Activated B cell treated with CpG ODN at 0.5 μM for 24 hours (primary cell): Measurements from ENCODE around the gene LRIT3. TPM values are rescaled to one million over a fixed set of nuclear protein-coding genes. Genes with fewer than 3 reads are reported as not detected.

Experiments used
- ATAC-seq: fragments of 200-7000 bp; cut with Tn5 transposase; one replicate; pipeline ENCODE4 v1.10.0; 2021; ENCODE audit warnings: low read depth, mild to moderate bottlenecking, moderate library complexity
- CTCF ChIA-PET: fragments of 350-600 bp; sonication (Branson Sonifier 250); formaldehyde crosslinking; loops from one replicate; lab custom pipeline; 2021; ENCODE audit warnings: antibody characterized with exemption; lab: Charles Lee
- POLR2A ChIA-PET: fragments of 350-600 bp; sonication (Branson Sonifier 250); formaldehyde crosslinking; loops from one replicate; lab custom pipeline; 2021; ENCODE audit warnings: antibody characterized with exemption; lab: Charles Lee
- DNase-seq: peaks from one replicate; pipeline ENCODE4 v3.0.0; 2022
- H3K27ac Mint-ChIP-seq: one replicate; pipeline ENCODE4 v1.8.0; 2020; ENCODE audit warnings: mixed read lengths
- H3K27me3 Mint-ChIP-seq: one replicate; pipeline ENCODE4 v1.8.0; 2021; ENCODE audit warnings: mixed read lengths
- H3K36me3 Mint-ChIP-seq: one replicate; pipeline ENCODE4 v1.8.0; 2021; ENCODE audit warnings: low read depth, mixed read lengths
- H3K4me1 Mint-ChIP-seq: one replicate; pipeline ENCODE4 v1.8.0; 2021; ENCODE audit warnings: mixed read lengths
- H3K4me3 Mint-ChIP-seq: one replicate; pipeline ENCODE4 v1.8.0; 2020; ENCODE audit warnings: mild to moderate bottlenecking, mixed read lengths
- H3K9me3 Mint-ChIP-seq: one replicate; pipeline ENCODE4 v1.8.0; 2020; ENCODE audit warnings: mixed read lengths
- intact Hi-C: fragments of 100-400 bp; cut with micrococcal nuclease; formaldehyde crosslinking; loops from one replicate; pipeline ENCODE4 v1.15.1; 2024
- total RNA-seq: library from RNA; stranded (reverse); gene quantifications from 2 replicates; pipeline ENCODE4 v1.2.3, GENCODE V29; 2022
- TF ChIP-seq, protein P1 (sequence below): fragments of 200-600 bp; IDR thresholded peaks from one replicate; pipeline ENCODE4 v1.8.0; 2022; ENCODE audit warnings: antibody characterized with exemption, mild to moderate bottlenecking

The LRIT3 gene
- total RNA-seq, 1 donor from 2014 or later = 0.22 TPM

DNA sequence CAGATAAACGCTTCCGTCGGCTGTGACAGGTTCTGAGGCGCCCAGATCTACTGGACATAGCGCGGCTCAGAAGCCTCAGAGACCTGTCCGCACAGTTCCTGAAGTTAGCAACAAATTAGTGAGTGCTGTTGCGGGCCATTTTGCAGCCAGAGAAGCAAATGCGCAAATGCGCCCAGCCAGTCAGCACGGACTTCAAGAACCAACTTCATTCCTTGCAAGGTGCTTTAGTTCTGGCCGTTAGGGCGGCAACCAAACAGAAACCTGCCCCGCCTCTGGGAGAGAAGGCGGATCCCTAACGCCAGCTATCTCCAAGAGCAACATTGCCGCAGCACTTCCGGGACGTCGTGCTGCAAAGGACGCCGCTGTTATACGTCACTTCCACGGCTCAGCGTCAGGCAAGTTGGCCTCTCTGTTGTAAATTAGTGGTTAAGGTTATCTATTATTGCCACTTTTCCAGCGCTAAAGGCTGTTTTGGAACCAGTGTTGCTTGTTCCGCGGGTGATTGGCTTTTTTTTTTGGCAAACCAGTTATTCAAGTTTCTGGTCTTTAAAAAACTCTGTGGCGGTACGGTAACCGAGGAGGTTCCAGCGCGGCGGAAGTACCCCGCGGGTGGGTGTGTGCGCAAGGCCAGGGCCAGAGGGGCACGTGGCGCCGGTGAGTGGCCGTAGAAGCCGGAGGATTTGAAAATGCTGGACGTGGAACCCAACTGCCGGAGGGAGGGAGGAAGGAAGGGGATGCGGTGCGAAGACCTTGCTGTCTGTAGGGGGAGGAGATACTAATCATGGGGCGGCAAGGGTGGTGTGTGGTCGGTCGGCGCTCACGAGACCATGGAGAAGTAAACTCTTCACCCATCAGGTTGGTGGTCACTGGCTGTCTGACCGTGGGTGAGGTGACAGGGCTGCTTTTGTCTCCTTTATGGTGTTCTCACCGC lies 32.5 kb upstream of the LRIT3 start, which contains the start of gene GAR1:
Gene GAR1 (plus strand): TSS at position 612 of the 931 bp plus-strand sequence. CDS start 403 bp downstream, outside the sequence.
- Mint-ChIP-seq H3K4me3 (peak within 1 kb of the TSS; percentile 94), H3K27ac (peak within 1 kb of the TSS; percentile 93), H3K36me3 (peaks cover 39% of the 10 kb centered on the region), H3K4me1 (peaks cover 28% of the 10 kb centered on the region), H3K27me3 (no peaks in the 10 kb centered on the region), H3K9me3 (no peaks in the 10 kb centered on the region)
- intact Hi-C loops = loop anchor here (1.0 to 10.0 kb wide), 9 partner anchors 85 to 1826 kb away; partner anchors contain the start of genes CASP6, ELOVL6, HADH and MCUB
- TF ChIP-seq, protein P1, sequence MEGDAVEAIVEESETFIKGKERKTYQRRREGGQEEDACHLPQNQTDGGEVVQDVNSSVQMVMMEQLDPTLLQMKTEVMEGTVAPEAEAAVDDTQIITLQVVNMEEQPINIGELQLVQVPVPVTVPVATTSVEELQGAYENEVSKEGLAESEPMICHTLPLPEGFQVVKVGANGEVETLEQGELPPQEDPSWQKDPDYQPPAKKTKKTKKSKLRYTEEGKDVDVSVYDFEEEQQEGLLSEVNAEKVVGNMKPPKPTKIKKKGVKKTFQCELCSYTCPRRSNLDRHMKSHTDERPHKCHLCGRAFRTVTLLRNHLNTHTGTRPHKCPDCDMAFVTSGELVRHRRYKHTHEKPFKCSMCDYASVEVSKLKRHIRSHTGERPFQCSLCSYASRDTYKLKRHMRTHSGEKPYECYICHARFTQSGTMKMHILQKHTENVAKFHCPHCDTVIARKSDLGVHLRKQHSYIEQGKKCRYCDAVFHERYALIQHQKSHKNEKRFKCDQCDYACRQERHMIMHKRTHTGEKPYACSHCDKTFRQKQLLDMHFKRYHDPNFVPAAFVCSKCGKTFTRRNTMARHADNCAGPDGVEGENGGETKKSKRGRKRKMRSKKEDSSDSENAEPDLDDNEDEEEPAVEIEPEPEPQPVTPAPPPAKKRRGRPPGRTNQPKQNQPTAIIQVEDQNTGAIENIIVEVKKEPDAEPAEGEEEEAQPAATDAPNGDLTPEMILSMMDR = no peak
- CTCF ChIA-PET = interaction anchor here (0.9 to 1.3 kb wide), 2 partner anchors 184 to 382 kb away, joined by 3 to 4 read pairs; partner anchors contain the start of gene SEC24B
- ATAC-seq (peak; percentile 97), DNase-seq (peak; percentile 70)
- POLR2A ChIA-PET = interaction anchor here (0.6 to 2.6 kb wide), 8 partner anchors 82 to 1652 kb away, joined by 3 to 11 read pairs (median 4); partner anchors contain the start of genes PLA2G12A, RPL34 and SEC24B

DNA sequence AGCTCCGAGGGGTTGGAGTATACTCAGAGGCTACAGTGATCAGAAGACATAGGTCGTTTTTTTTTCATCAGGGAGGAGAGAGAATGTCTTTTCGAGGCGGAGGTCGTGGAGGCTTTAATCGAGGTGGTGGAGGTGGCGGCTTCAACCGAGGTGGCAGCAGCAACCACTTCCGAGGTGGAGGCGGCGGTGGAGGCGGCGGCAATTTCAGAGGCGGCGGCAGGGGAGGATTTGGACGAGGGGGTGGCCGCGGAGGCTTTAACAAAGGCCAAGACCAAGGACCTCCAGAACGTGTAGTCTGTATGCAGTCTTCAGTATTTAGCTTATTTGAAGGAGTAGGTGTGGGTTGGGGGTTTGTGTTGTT lies 31.8 kb upstream of the LRIT3 start:
- Mint-ChIP-seq H3K36me3 (peaks cover 45% of the 10 kb centered on the region), H3K4me3 (peak overlapping the region; percentile 94), H3K4me1 (peaks cover 28% of the 10 kb centered on the region), H3K27ac (peak overlapping the region; percentile 93), H3K27me3 (no peaks in the 10 kb centered on the region), H3K9me3 (no peaks in the 10 kb centered on the region)
- CTCF ChIA-PET = interaction anchor here (0.9 to 1.3 kb wide), 2 partner anchors 183 to 383 kb away, joined by 3 to 4 read pairs; partner anchors contain the start of gene SEC24B
- TF ChIP-seq, protein P1 = no peak
- DNase-seq = no peak
- no peak for ATAC-seq
- POLR2A ChIA-PET = interaction anchor here (2.3 to 2.6 kb wide), 2 partner anchors 86 to 382 kb away, joined by 6 to 11 read pairs; partner anchors contain the start of genes PLA2G12A and SEC24B
- intact Hi-C loops = loop anchor here (5.0 to 10.0 kb wide), 3 partner anchors 176 to 1191 kb away; partner anchors contain the start of genes ELOVL6 and RPL34

DNA sequence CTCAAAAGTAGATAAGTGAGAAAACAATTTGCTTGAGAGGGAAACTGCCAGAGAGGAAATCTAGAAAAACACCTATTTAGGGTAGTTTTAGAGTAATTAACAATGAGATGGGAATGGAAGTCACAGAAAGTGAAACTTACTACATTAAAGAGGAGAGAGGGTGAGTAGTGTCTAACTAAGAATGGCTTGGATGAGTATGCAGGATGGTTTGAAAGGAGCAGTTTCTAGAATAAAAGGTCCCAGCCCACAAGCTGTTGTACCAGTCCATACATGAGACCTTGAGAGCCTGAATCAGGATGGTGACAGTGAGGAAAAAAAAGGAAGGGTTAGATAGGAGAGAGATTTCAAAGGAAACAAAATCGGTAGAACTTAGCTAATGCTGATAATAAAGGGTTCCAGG lies 31.0 kb upstream of the LRIT3 start:
- H3K27me3 Mint-ChIP-seq = no peaks in the 10 kb centered on the region
- intact Hi-C loops = loop anchor here (5.0 to 10.0 kb wide), 3 partner anchors 175 to 1192 kb away; partner anchors contain the start of genes ELOVL6 and RPL34
- peaks cover 28% of the 10 kb centered on the region for H3K4me1 Mint-ChIP-seq
- no peaks in the 10 kb centered on the region for H3K9me3 Mint-ChIP-seq
- TF ChIP-seq, protein P1 = no peak
- ATAC-seq (no peak), DNase-seq (no peak)
- ChIA-PET CTCF (interaction anchor here (1.3 kb wide), 1 partner anchor 383 kb away, joined by 4 read pairs; the partner anchor contains the start of gene SEC24B), POLR2A (no interaction called here)
- peaks cover 53% of the 10 kb centered on the region for H3K36me3 Mint-ChIP-seq
- H3K27ac Mint-ChIP-seq = no peak overlapping the region
- peak overlapping the region; percentile 94 for H3K4me3 Mint-ChIP-seq

DNA sequence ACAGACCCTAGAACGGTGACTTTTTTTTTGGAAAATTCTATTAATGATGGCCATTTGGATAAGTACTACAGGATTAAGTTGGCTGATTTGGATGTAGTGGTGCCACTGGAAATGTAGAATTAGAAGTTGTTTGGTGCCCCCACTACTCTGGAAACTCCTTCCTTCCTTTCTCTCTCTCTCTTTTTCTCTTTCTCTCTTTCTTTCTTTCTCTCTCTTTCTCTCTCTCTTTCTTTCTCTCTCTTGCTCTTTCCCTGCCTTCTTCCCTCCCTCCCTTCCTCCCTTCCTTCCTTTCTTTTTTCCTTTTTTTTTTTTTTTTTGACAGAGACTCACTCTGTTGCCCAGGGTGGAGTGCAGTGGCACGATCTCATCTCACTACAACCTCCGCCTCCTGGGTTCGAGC lies 29.6 kb upstream of the LRIT3 start:
- intact Hi-C loops = loop anchor here (5.0 to 10.0 kb wide), 3 partner anchors 174 to 1193 kb away; partner anchors contain the start of genes ELOVL6 and RPL34
- no peak for DNase-seq
- Mint-ChIP-seq H3K36me3 (peaks cover 65% of the 10 kb centered on the region), H3K4me3 (no peak overlapping the region), H3K27ac (no peak overlapping the region), H3K9me3 (no peaks in the 10 kb centered on the region), H3K27me3 (no peaks in the 10 kb centered on the region), H3K4me1 (peaks cover 28% of the 10 kb centered on the region)
- TF ChIP-seq, protein P1 = no peak
- ATAC-seq = no peak
- ChIA-PET POLR2A (interaction anchor here (0.7 kb wide), 1 partner anchor 1871 kb away, joined by 9 read pairs; no protein-coding TSS in a partner anchor), CTCF (no interaction called here)
